ENCODE results near the gene MX2.
"Not testable (repeated sequence)": the region's sequence is repeated elsewhere in the genome, so short reads cannot be mapped to it uniquely, and the experiment has no call there.

MX2 gene

DNA sequence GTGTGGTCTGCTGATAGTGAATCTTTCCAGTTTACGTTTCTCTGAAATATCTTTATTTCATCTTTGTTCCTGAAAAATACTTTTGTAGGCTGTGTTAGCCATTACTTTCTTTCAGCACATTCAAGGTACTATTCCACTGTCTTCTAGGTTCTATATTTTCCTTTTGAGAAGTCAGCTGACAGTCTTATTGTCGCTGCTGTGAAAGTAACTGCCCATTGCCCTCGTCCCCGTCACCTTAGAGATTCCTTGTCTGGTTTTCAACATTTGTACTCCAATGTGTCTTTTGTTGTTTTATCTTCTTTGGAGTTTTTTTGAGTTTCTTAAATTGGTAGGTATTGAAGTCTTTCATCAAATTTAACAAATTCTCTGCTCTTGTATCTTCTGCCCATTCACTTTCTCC, 19.8 kb upstream of the MX2 start:
- DNase-seq (ENCODE audit: low spot score) = no peak

DNA sequence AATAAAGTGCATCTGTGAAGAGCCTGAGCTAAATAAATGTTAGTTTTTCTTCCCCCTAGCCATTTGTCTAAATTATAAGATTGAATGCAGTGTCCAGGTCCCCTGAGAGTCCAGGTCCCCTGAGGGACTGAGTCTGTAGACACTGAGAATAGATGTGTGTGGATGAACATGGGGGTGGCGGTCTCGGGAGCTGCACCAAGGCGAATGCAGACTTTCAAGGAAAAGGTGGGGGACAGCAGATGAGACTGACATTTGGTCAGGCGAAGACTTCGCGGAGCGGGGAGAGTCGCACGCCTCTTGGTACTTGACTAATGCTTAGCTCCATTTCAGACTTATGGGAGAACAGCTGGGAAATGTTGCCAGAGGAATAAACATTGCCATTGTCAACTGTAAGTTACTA, 17.7 kb upstream of the MX2 start:
- no peak for DNase-seq (ENCODE audit: low spot score)

DNA sequence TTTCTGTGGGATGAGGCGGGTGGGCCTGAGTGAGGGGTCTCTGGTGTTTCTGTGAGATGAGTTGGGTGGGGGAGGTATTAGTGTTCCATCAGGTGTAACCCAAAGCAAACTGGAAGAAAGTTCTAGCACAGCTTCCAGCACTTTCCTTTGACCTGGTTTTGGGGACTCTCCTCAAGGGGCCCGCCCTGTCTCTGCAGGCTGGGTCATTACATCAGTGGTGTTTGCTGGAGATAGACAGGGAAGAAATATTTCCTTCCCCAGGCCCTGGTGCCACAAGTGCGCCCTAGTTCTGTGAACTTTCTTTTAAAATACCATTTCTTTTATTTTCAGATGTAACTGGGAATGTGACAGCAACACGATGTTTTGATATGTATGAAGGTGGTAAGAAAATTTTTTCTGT, 16.5 kb upstream of the MX2 start:
- DNase-seq (ENCODE audit: low spot score) = no peak

DNA sequence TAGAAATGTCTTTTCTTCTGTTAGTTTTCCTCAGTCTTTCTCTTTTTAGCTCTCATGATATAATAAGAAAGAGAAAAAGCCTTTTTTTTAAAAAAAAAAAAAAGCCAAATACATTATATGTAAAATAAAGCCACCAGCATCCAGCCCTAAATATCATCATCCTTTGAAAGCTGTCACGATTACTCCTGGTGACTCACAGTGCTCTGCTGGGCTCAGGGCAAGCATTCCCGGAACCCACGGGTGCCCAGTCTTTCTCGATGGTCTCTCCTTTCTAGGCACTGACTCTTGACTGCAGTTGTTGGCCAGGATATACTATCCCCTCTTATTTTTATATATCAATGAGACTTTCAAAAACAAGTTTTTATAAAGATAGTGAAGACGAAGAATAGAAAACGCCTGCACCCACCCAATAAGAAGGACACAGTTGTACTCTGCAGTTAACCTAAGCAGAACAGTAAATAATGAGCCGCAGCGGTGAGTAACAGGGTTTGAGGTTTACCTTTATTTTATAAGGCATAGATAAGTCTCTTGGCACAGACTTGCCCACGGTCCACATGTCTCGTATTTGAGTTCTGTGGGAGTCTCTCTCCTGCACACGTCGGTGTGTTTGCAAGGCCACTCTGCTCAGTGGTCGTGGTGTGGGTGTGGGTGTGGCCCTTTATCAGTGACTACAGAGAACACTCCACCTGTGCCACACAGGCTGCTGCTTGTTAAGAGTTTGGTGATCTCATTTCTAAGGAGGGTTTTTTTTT, 15.7 kb upstream of the MX2 start:
- DNase-seq (ENCODE audit: low spot score) = no peak

DNA sequence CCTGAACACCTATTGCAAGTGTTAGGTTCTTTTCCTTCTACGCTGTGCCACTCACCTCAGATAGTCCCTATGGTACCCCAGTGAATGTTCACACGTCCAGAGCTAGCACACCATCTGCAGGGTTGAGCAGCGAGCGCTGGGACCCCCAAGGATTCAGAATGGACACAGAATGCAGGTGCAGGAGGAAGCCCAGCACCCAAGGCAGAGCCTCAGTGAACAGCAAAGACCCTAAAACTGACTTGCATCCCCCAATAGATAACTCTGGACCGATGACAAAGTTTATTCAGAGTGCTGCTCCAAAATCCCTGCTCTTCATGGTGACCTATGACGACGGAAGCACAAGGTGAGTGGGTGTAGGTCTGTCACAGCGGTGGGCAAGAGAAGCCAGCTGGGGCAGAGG, 15.1 kb upstream of the MX2 start:
- DNase-seq (ENCODE audit: low spot score) = no peak

DNA sequence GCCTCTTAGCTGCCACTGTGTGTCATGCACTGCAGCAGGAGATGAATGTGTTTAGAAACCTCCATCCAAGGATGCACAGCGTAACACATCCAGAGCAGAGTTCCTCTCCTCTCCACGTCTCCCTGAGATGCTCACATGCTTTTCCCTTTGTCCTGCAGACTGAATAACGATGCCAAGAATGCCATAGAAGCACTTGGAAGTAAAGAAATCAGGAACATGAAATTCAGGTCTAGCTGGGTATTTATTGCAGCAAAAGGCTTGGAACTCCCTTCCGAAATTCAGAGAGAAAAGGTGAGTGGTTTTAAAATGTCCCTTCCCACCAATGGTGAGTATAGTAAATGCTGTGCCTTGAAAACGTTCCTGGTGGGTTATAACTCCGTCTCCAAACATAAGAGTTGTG, 13.4 kb upstream of the MX2 start:
- DNase-seq (ENCODE audit: low spot score) = no peak

DNA sequence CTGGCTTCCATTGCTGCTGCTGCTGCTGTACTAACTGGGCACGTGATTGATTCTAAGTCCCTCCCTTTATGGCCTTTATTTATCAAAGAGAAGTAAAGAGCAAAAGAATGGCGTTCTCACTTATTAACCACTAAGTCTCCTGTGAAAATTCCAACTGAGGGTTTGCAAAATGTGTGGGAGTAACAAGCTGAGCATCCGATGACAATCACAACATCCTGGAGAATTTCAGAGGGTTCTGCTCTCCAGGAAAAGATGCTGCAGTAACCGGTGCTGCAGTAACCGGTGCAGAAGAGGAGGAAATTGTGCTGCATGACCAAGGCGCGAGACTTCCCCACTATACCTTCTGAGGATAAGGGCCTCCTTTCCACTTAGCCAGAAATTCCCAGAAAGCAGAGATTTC, 12.7 kb upstream of the MX2 start:
- DNase-seq (ENCODE audit: low spot score) = no peak

DNA sequence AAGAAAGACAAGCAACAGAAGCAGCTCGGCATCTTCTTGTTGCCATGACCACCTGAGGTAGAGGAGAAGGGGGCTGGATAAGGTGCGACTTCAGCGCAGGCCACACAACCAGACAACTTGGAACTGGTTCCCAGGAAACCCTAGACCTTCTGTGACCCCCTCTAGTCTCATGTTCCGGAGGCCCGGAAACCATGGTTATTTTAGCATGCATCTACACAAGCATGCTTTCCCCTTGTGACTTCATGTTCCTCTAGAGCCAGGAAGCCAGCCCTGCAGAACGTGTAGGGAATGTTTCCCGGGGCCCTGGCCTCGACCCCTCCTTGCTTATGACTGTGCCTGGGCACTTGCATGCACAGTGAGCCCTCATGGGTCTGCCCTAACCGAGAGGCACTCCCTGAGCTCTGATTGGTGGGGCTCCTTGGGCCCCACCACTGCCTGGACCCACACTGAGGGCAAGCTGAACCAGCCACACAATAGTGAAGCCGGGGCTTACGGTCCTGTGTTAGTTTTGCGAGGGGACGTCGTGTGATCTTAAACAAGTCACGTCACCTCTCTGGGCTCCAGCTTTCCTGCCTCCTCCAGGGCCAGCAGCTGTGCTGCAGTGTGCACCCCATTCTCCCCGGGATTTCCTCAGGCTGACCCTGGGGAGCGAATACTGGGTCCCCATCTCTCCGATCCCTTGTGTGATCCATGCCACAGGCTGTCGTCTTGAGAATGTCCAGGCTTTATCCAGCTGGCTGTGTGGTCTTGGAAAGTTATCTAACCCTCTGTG, 12.0 kb upstream of the MX2 start:
- no peak for DNase-seq (ENCODE audit: low spot score)

DNA sequence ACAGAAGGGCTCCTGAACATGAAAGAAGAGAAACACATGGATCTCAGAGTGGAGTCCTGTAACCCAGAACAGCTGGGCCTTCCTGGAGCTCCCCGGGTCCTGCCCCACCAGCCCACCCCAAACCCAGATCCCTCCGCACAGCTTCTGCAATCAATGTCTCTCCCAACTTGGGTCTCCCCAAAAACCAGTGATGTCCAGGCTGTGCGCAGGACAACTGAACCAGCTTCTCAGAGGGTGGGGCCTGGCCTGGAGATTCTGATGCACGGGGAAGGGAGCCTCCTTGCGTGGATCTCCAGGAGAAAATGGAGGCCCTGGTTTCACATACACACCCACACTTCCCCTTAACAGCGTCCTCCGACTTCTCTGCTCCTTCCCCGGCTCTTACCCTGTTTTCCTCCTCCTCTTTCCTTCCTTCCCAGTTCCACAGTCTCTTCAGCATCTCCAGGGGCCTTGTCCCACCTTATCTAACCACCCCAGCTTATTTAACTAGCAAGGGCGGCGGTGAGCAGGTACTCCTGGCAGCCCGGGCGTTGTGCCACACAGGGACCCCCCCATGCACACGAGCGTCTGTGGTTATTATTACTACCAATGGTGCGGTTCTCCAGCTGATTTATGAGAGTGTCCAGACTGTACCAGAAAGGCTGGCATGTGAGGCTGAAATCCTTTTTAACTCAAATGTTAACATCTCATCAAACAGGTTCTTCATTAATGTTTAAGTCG, 11.2 kb upstream of the MX2 start:
- DNase-seq (ENCODE audit: low spot score) = no peak

DNA sequence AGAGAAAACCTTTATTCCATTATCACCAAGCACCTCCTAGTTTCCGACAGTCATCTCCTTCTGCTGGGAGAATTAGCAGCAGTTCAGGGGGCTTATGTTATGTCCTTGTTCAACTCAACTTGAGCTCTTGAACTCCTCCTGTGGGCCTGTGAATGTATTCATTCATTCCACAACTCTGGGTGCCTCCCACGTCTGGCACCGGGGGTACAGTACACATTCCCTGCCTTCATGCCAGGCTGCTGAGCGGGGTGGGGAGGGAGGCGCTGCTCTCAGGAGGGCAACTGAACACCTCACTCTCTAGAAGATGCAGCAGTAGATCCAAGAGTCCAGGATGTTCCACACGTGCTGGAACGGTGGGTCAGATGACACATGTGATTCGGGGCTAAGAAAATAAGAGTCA, 4.3 kb upstream of the MX2 start:
- DNase-seq (ENCODE audit: low spot score) = no peak

DNA sequence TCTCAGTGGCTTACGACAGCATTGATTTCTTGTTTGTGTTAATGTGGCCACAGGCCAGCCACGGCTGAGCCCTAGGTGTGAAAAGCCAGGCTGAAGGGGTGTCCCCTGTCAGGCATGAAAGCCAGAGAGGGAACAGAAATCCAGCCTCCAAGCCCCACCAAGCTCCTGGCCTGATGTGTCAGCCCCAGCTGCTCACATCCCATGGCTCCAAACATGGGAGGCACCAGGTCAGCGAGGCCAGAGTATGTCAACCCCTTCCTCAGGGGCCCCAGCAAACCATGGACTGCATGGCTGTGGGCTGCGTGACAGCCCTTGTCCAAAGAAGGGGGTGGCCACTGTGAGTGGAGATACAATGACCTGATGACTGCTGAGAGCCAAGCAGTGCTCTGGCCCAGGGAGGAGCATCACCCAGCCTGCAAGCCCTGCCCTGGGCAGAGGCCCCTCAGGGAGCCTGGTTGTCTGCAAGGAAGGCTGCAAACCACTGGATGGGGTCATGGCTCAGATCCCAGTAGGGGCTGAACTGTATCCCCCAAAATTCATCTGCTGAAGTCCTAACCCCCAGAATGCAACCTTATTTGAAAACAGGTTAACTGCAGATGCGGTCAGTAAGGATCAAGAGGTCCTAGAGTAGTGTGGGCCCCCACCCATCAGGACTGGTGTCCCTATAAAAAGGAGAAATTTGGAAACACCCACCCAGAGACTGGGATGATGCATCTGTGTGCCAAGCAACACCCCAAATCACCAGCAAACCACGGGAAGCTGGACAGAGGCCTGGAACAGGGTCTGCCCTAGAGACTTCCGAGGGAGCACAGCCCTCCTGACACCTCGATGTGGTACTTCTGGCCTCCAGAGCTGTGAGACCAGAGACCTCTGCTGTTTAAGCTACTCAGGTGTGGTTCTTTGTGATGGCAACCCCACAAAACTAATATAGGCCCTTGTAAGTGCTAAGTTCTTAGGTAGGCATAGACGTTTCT, 3.3 kb upstream of the MX2 start:
- no peak for DNase-seq (ENCODE audit: low spot score)

DNA sequence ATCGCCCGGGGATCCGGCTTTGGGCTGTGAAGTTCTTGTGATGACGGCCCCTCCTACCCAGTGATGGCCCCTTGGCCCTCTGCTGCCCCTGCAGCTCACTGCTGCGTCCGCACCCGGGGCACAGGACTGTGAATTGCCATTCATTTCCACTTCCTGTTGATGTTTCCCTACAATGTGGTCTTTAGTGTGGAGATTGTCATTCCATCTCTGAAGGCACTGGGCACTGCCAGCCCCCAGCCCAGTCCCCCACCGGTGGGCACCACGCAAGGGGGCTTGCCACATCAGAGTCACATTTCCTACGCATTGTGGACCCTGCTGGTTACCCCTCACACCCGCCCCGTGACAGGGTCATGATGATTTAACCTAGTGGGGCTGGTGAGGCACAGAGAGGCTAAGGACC, 2.5 kb upstream of the MX2 start:
- DNase-seq (ENCODE audit: low spot score) = no peak

DNA sequence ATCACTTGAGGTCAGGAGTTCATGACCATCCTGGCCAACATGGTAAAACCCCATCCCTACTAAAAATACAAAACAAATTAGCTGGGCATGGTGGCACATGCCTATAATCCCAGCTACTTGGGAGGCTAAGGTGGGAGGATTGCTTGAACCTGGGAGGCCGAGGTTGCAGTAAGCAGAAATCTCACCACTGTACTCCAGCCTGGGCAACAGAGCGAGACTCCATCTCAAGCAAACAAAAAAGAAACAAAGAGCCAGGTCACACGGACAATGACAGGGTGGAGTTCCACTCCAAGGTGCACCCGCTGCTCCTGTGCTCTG, 2.1 kb upstream of the MX2 start:
- DNase-seq (ENCODE audit: low spot score) = not testable (repeated sequence)

DNA sequence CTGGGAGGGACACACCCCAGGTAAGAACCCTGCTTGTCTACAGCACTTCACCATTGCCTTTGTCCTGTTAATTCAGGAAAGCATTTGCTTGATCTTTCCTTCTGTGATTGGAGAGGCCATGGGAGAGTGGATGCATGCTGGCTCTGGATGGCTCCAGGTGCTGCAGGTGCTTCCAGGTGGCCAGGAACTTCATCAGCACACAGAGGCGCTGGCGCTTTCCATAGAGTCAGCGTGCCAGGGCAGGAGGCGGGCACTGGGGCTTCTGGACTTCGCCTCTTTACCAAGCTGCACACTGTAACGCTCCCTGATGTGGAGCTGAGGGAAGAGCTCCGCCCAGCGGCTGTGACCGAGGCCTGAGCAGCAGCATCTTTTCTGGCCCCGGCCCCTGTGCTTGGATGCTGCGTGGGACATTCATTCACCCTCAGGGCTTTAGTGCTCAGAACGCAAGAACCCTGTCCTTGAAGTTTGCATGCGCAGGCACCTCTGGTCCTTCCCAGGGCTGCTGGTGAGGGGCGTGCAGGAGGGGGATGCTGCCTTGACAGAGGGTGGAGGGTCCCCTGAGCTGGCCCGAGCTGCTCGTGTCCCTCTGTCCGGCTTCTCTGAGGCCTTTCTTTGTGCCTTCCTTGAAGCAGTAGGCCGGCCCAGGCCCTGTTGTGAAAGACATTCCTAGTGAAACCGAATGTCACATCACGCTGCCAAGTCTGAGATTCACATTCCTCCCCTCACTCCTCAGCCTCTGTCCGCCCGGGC, 1.6 kb upstream of the MX2 start:
- peak; percentile 66 for DNase-seq (ENCODE audit: low spot score)

DNA sequence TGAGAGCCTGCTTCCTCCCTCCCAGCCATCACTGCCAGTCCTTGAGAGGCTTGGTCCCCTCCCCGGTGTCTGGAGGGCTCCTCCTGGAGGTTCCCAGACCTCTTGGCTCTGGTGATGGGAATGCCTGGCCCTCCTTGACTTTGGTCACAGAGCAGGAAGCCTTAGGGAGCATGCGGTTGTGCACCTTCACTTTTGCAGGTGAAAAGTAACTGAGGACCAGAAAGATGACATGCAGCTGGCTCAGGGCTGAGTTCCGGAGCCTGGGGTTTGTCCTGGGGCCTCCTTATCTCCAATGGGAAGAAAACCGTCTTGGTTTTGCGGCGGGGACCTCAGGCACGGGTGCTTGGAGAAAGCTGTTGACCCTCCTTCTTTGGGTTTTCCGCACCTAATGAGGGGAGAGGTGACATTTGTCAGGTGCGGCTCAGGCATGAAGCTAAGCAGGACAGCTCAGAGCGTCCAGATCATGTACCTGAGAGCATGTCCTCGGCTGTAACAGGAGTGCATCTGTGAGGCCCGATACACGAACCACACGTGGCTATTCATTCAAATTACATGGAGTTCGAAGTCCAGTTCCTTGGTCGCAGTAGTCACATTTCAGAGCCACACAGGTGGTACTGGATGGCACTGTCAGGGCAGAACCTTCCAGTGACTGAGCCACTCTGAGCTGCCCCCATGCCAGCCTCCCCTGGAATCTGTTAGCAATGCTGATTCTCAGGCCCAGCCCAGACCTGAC, 608 bp upstream of the MX2 start:
- no peak for DNase-seq (ENCODE audit: low spot score)

DNA sequence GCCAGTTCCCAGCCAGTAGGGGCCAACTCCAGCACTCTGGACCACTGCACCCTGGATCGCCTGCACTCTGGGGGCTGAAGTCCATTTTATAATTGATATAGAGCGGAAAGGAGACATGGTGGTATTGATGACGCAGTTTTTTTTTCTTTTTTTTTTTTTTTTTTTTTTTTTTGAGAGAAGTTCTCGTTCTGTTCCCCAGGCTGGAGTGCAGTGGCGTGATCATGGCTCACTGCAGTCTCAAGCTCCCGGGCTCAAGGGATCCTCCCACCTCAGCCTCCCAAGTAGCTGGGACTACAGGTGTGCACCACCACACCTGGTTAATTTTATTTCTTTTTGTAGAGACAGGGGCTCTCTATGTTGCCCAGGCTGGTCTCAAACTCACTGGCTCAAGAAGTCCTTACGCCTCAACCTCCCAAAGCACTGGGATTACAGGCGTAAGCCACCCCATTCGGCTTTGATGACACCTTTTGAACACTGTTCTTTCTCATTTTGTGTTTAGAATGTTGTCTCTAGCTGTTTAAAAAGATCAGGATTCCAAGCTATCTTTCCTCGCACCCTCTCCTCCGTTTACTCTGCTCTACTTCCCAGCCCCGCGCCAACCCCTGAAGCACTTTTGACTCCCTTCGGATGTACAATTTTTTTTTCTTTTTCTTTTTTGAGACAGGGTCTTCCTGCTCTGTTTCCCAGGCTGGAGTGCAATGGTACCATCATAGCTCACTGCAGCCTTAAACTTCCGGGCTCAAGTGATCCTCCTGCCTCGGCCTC, 960 bp downstream of the MX2 start:
- DNase-seq (ENCODE audit: low spot score) = no peak

DNA sequence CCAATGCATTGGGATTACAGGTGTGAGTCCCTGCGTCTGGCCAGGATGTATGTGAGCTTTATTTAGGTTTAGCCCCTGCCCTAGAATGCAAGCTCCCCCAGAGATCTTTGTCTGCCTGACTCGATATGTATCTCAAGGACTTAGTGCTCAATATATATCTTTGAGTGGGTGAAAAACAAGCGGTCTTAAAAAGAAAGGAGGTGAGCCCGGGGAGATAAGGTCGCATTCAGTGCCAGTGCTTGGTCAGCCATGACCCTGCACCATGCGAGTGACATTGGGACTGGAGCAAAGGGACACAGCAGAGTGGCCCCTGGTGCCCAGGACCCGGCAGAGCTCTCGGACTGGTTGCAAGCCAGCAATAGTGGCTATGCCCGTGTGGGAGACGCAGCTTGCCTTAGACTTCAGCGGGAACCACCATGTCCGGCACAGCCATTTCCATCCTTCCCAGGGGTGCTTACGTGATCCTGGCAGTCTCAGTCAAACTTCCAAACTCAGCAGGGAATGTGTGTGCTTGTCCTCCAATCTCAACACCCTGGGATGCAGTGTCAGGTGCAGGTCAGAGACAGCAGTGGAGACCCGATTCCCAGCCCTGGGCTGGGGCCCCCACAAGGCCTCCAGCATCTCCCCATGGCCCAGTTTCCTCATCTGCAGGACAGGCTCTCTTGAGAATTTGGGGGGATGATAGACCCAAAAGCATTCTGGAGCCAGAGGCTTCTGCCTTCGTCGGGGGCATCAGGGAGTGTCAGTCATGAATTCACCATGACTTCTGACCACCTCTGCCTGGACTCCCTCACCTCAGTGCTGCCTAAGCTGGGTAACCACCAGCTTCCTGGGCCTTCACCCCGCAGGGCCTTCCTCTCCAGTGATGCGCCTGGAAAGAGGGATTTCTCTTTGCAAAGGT, 1.8 kb downstream of the MX2 start:
- DNase-seq (ENCODE audit: low spot score) = no peak

DNA sequence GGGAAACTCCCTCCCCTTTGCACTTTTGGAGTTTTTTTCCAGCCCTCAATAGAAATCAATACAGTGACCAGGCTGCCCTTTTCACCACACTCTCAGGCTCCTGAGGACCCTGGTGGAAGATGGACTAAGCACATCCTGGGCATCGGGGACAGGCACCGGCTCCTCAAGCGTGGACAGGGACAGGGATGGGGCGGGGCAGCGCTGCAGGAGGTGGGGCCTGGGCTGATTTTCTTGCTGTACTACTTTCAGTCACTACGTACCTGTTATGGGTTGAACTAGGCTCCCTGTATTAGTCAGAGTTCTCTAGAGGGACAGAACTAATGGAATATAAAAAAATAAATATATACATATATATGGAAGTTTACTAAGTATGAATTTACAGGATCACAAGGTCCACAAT, 2.5 kb downstream of the MX2 start:
- no peak for DNase-seq (ENCODE audit: low spot score)

Measured in GM03348 (cell line).